NCI-H345 treated with DMSO at 0.1 percent for 48 hours (cell line): ENCODE measurements around the gene RTN4R.
"Not testable (repeated sequence)": the region's sequence is repeated elsewhere in the genome, so short reads cannot be mapped to it uniquely, and the experiment has no call there.

ENCODE experiments used
- DNase-seq: peaks from one replicate; lab custom pipeline; 2025; ENCODE audit not compliant: unreplicated experiment; lab: John Stamatoyannopoulos, UW

The RTN4R gene

DNA sequence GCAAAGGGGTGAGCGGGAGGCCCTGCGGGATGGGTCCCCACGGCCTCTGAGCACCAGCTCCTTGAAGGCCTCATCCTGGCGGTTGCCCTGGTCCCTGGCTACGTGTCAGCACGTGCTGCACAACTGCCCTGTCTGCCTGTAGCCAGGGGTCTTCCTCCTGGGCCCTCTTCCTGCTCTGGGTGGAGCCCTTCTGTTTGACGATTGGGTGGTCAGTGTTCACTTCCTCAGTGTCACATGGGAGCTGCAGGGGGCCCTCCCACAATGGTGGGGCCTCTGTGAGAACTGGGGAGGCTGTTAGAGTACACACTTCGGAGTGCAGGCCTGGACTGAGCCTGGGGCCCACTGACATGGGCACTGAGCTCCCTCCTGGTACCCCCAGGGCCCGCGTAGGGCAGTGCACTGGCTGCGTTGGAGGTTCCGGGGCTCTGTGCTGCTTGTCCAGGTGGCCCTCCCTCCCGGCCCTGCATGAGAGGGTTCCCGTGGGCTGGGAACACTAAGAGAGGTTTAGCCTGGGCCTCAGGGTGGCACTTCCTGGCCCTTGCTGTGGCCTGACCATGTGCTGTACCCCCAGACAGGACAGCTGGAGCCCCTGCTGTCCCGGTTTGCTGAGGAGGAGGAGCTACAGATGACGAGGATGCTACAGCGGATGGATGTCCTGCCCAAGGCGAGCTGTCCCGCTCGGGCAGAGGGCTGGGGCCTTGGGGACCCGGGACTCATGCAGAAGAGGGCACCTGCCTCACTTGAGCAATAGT lies 38.0 kb upstream of the RTN4R start:
- no peak for DNase-seq

- DNase-seq, result not testable (repeated sequence)
These were observed 37.2 kb upstream of the RTN4R start for GRCh38 chr22:20305230-20305893.

- no peak for DNase-seq
These were observed 36.5 kb upstream of the RTN4R start for GRCh38 chr22:20304646-20305045.

DNA sequence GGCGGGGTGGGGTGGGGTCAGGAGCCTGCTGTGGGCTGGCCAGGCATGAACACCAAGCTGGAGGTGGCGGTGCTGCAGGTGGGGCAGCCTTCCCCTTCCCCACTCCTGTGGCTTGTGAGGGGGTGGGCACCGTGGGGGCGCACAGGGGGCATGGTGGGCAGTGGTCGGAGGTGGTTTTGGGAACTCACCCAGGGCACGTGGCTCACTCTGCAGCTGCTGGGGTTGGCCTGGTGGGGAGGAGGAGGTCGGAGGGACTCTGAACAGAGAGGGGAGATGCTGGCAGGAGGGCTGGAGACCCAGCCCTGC lies 35.1 kb upstream of the RTN4R start:
- not testable (repeated sequence) for DNase-seq

DNA sequence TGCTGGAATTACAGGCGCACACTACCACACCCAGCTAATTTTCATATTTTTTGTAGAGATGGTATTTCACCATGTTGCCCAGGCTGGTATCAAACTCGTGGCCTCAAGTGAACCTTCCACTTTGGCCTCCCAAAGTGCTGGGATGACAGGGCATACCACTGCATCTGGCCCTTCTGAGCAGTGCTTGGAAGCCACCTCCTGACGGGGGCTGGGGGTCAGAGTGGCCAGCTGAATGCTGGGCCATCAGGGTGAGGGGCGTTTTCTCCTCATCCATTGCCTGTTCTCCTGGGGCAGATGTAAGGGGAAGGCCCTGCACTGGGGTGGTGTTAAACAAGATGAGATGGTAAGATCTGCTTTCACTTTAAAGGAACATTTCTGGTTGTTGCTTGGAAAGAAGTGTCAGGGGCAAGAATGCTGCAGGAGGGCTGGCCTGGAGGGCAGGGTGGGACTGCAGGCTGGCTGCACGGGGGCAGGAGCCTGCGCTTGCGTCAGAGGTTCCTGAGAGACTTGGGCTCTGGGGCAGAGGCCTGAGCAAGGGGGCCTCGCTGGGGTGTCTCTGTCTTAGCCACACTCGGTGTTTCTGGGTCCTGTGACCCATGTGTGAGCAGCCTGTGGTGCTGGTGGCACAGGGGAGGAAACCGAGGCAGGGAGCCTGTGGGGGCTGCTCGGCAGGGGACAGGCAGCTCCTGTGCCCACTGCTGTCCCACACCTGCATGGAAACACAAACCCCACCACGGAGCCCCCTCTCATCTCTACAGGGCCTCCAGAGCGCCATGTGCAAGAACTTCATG lies 34.5 kb upstream of the RTN4R start:
- no peak for DNase-seq

GRCh38 chr22:20299746-20300136 lies 31.6 kb upstream of the RTN4R start:
- DNase-seq, result no peak

DNA sequence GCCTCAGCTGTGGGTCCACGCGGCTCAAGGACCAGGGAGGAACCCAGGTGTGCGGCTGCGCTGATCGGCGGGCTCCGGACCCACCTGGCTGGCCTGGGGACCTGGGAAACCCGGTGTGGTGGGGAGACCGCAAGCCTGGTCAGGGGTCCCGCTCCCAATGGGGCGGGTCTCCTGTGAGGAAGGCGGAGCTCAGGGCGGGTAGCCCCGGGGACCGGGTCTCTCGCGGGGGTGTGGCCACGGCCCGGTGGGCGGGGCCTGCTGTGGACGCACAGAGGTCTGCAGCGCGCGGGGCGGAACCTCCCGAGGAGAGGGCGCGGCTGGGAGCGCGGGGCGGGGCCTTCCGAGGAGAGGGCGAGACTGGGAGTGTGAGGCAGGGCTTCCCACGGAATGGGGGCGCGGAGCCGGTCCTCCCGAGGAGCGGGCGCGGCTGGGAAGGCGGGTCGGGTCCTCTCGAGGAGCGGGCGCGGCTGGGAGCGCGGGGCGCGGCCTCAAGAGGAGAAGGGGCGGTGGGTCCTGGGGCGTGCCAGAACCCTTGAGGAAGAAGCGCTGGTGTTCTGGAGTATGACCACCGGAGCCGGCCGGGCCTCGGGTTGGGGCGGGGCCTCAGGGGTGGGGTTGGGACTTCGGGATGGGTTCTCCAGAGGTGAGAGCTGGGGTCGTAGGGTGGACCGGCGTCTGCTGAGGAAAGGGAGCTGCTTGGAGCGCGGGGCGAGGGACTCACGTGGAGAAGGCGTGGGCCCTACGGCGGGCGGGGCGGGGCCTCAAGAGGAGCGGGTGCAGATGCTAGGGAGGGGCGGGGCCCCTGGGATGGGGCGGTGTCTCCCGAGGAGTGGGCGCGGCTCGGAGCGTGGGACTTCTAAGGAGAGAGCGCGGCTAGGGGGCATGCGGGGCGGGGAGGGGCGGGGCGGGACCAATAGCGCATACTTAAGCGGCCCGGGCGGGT lies 31.0 kb upstream of the RTN4R start:
- DNase-seq, result peak; percentile 52

GRCh38 chr22:20298110-20298802 lies 30.1 kb upstream of the RTN4R start:
- DNase-seq, result no peak

GRCh38 chr22:20297414-20298109 lies 29.4 kb upstream of the RTN4R start:
- DNase-seq, result no peak

GRCh38 chr22:20296598-20296997 lies 28.5 kb upstream of the RTN4R start:
- DNase-seq, result no peak

GRCh38 chr22:20295262-20296064 lies 27.3 kb upstream of the RTN4R start:
- no peak for DNase-seq

- no peak for DNase-seq
These were observed 24.6 kb upstream of the RTN4R start for GRCh38 chr22:20292673-20293232.

GRCh38 chr22:20292108-20292507 lies 24.0 kb upstream of the RTN4R start:
- DNase-seq, result no peak

DNA sequence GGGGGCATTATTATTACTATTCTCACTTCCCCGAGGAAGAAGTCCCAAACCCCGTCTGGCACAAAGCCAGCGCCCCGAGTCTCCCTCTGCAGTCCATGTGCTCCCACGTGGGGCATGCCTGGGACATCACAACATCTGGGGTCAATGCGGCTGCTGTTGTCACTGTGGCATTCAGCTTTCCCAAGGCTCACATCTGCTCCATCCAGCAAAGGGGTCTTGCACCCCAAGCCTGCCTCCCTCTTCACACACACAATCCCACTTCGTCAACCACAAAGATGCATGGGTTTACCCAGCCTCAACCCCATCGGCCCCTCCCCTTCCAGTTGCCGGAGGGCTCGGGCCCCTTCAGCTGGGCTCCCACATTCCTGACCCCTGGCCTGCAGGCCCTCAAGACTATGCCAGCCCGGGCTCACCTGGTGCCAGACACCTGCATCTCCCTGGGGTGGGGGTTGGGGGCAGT lies 23.5 kb upstream of the RTN4R start:
- DNase-seq, result no peak

DNA sequence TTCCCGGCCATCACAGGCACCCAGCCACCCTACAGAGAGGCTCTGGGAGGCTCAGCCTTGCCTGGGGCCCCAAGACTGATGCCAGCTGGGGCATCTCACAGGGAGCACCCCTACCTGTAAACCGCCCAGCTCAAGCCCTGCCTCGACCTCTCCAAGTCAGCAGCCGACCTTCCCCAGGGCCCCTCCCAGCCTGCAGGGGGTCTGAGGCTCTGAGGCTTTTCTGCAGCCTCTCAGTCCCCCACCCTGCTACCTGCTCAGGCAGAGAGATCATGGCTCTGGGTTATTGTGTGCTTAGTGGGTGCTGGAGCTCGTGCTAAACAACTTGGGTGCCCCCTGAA lies 23.1 kb upstream of the RTN4R start:
- DNase-seq, result no peak

DNA sequence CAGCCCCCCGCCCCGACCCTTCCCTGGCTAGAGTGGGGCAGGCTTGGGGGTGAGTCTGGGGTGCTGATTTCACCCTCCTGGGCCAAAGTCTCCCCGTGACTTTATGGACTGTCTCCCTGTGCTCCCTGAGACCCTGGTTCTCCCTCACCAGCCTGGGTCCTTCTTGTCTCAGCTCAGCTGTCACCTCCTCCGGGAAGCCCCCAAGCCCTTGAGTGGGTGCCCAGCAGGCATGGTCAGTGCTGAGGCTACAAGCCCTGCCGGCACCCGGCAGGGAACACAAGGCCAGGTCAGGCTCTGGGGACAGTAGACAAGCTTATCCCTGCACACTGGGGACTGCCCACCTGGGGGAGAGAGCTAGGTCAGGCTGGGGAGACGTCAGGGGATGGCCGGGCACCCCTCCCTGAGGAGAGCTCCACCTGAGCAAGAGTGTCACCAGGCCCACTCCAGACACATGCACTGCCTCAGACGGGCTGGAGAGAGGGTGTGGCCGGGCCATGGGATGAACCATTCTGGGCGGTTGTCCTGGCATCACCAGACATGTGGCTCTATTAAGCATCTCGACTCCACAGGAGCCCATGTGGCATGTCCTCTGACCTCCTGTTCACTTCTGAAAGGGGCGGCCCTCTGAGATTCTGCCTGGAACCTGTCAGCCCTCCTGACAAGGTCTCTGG lies 22.6 kb upstream of the RTN4R start:
- no peak for DNase-seq

- no peak for DNase-seq
These were observed 21.9 kb upstream of the RTN4R start for GRCh38 chr22:20290045-20290392.
